ENCODE results near the gene PTPRF.

The PTPRF gene

GRCh38 chr1:43587594-43587993 is 56.9 kb downstream of the PTPRF start:
- Histone ChIP-seq H3K9me3 (ENCODE audit: low read length) (no peaks in the 10 kb centered on the region), H3K9ac (ENCODE audit: low read length) (no peak overlapping the region), H3K36me3 (ENCODE audit: insufficient read depth, low read length) (peaks cover 45% of the 10 kb centered on the region), H3K27me3 (ENCODE audit: control insufficient read depth in 1 of 2, insufficient read depth in 2 of 2, low read length in 2 of 2) (no peaks in the 10 kb centered on the region), H3K4me3 (ENCODE audit: low read depth in 1 of 2, low read length in 2 of 2) (no peak overlapping the region), H3K4me1 (ENCODE audit: insufficient read depth, low read length) (peaks cover 4% of the 10 kb centered on the region), H3K27ac (ENCODE audit: low read depth, low read length) (no peak overlapping the region)

GRCh38 chr1:43588592-43588991 is 57.9 kb downstream of the PTPRF start:
- H3K36me3 ChIP-seq (ENCODE audit: insufficient read depth, low read length) = peaks cover 55% of the 10 kb centered on the region
- peaks cover 3% of the 10 kb centered on the region for H3K4me1 ChIP-seq (ENCODE audit: insufficient read depth, low read length)
- H3K27ac ChIP-seq (ENCODE audit: low read depth, low read length) = no peak overlapping the region
- no peak overlapping the region for H3K4me3 ChIP-seq (ENCODE audit: low read depth in 1 of 2, low read length in 2 of 2)
- no peaks in the 10 kb centered on the region for H3K27me3 ChIP-seq (ENCODE audit: control insufficient read depth in 1 of 2, insufficient read depth in 2 of 2, low read length in 2 of 2)
- H3K9me3 ChIP-seq (ENCODE audit: low read length) = no peaks in the 10 kb centered on the region
- H3K9ac ChIP-seq (ENCODE audit: low read length) = no peak overlapping the region

GRCh38 chr1:43590388-43590925 is 59.8 kb downstream of the PTPRF start:
- peaks cover 68% of the 10 kb centered on the region for H3K36me3 ChIP-seq (ENCODE audit: insufficient read depth, low read length)

GRCh38 chr1:43591181-43591580 is 60.5 kb downstream of the PTPRF start:
- no peak overlapping the region for H3K4me3 ChIP-seq (ENCODE audit: low read depth in 1 of 2, low read length in 2 of 2)
- peaks cover 3% of the 10 kb centered on the region for H3K4me1 ChIP-seq (ENCODE audit: insufficient read depth, low read length)
- H3K27ac ChIP-seq (ENCODE audit: low read depth, low read length) = no peak overlapping the region
- H3K27me3 ChIP-seq (ENCODE audit: control insufficient read depth in 1 of 2, insufficient read depth in 2 of 2, low read length in 2 of 2) = no peaks in the 10 kb centered on the region
- peaks cover 67% of the 10 kb centered on the region for H3K36me3 ChIP-seq (ENCODE audit: insufficient read depth, low read length)
- no peaks in the 10 kb centered on the region for H3K9me3 ChIP-seq (ENCODE audit: low read length)
- H3K9ac ChIP-seq (ENCODE audit: low read length) = no peak overlapping the region

More at GRCh38 chr1:43590388-43590925, 59.8 kb downstream of the PTPRF start:
- Histone ChIP-seq H3K9ac (ENCODE audit: low read length) (no peak overlapping the region), H3K4me1 (ENCODE audit: insufficient read depth, low read length) (peaks cover 3% of the 10 kb centered on the region), H3K4me3 (ENCODE audit: low read depth in 1 of 2, low read length in 2 of 2) (no peak overlapping the region), H3K27me3 (ENCODE audit: control insufficient read depth in 1 of 2, insufficient read depth in 2 of 2, low read length in 2 of 2) (no peaks in the 10 kb centered on the region), H3K27ac (ENCODE audit: low read depth, low read length) (no peak overlapping the region), H3K9me3 (ENCODE audit: low read length) (no peaks in the 10 kb centered on the region)

GRCh38 chr1:43592051-43592665 is 61.5 kb downstream of the PTPRF start:
- Histone ChIP-seq H3K27me3 (ENCODE audit: control insufficient read depth in 1 of 2, insufficient read depth in 2 of 2, low read length in 2 of 2) (no peaks in the 10 kb centered on the region), H3K4me3 (ENCODE audit: low read depth in 1 of 2, low read length in 2 of 2) (no peak overlapping the region), H3K36me3 (ENCODE audit: insufficient read depth, low read length) (peaks cover 65% of the 10 kb centered on the region)

GRCh38 chr1:43592974-43593683 is 62.4 kb downstream of the PTPRF start:
- Histone ChIP-seq H3K4me1 (ENCODE audit: insufficient read depth, low read length) (no peaks in the 10 kb centered on the region), H3K27ac (ENCODE audit: low read depth, low read length) (no peak overlapping the region), H3K27me3 (ENCODE audit: control insufficient read depth in 1 of 2, insufficient read depth in 2 of 2, low read length in 2 of 2) (no peaks in the 10 kb centered on the region), H3K36me3 (ENCODE audit: insufficient read depth, low read length) (peaks cover 70% of the 10 kb centered on the region), H3K4me3 (ENCODE audit: low read depth in 1 of 2, low read length in 2 of 2) (no peak overlapping the region), H3K9me3 (ENCODE audit: low read length) (no peaks in the 10 kb centered on the region), H3K9ac (ENCODE audit: low read length) (no peak overlapping the region)

More at GRCh38 chr1:43592051-43592665, 61.5 kb downstream of the PTPRF start:
- peaks cover 3% of the 10 kb centered on the region for H3K4me1 ChIP-seq (ENCODE audit: insufficient read depth, low read length)
- H3K9ac ChIP-seq (ENCODE audit: low read length) = no peak overlapping the region
- H3K27ac ChIP-seq (ENCODE audit: low read depth, low read length) = no peak overlapping the region
- no peaks in the 10 kb centered on the region for H3K9me3 ChIP-seq (ENCODE audit: low read length)

GRCh38 chr1:43596579-43596978 is 65.9 kb downstream of the PTPRF start:
- peaks cover 59% of the 10 kb centered on the region for H3K36me3 ChIP-seq (ENCODE audit: insufficient read depth, low read length)
- H3K27ac ChIP-seq (ENCODE audit: low read depth, low read length) = no peak overlapping the region
- H3K9ac ChIP-seq (ENCODE audit: low read length) = no peak overlapping the region
- no peaks in the 10 kb centered on the region for H3K9me3 ChIP-seq (ENCODE audit: low read length)
- H3K4me3 ChIP-seq (ENCODE audit: low read depth in 1 of 2, low read length in 2 of 2) = no peak overlapping the region
- H3K27me3 ChIP-seq (ENCODE audit: control insufficient read depth in 1 of 2, insufficient read depth in 2 of 2, low read length in 2 of 2) = no peaks in the 10 kb centered on the region
- no peaks in the 10 kb centered on the region for H3K4me1 ChIP-seq (ENCODE audit: insufficient read depth, low read length)

GRCh38 chr1:43597028-43597427 is 66.3 kb downstream of the PTPRF start:
- Histone ChIP-seq H3K9me3 (ENCODE audit: low read length) (no peaks in the 10 kb centered on the region), H3K4me1 (ENCODE audit: insufficient read depth, low read length) (no peaks in the 10 kb centered on the region), H3K27ac (ENCODE audit: low read depth, low read length) (no peak overlapping the region), H3K4me3 (ENCODE audit: low read depth in 1 of 2, low read length in 2 of 2) (no peak overlapping the region), H3K36me3 (ENCODE audit: insufficient read depth, low read length) (peaks cover 59% of the 10 kb centered on the region), H3K27me3 (ENCODE audit: control insufficient read depth in 1 of 2, insufficient read depth in 2 of 2, low read length in 2 of 2) (no peaks in the 10 kb centered on the region), H3K9ac (ENCODE audit: low read length) (no peak overlapping the region)

GRCh38 chr1:43597721-43598120 is 67.0 kb downstream of the PTPRF start:
- Histone ChIP-seq H3K27ac (ENCODE audit: low read depth, low read length) (no peak overlapping the region), H3K9ac (ENCODE audit: low read length) (no peak overlapping the region), H3K4me1 (ENCODE audit: insufficient read depth, low read length) (no peaks in the 10 kb centered on the region), H3K9me3 (ENCODE audit: low read length) (no peaks in the 10 kb centered on the region), H3K36me3 (ENCODE audit: insufficient read depth, low read length) (peaks cover 53% of the 10 kb centered on the region), H3K27me3 (ENCODE audit: control insufficient read depth in 1 of 2, insufficient read depth in 2 of 2, low read length in 2 of 2) (no peaks in the 10 kb centered on the region), H3K4me3 (ENCODE audit: low read depth in 1 of 2, low read length in 2 of 2) (no peak overlapping the region)

- H3K27me3 ChIP-seq (ENCODE audit: control insufficient read depth in 1 of 2, insufficient read depth in 2 of 2, low read length in 2 of 2) = no peaks in the 10 kb centered on the region
- H3K4me1 ChIP-seq (ENCODE audit: insufficient read depth, low read length) = no peaks in the 10 kb centered on the region
- no peak overlapping the region for H3K4me3 ChIP-seq (ENCODE audit: low read depth in 1 of 2, low read length in 2 of 2)
- no peaks in the 10 kb centered on the region for H3K9me3 ChIP-seq (ENCODE audit: low read length)
- peaks cover 44% of the 10 kb centered on the region for H3K36me3 ChIP-seq (ENCODE audit: insufficient read depth, low read length)
- no peak overlapping the region for H3K27ac ChIP-seq (ENCODE audit: low read depth, low read length)
- no peak overlapping the region for H3K9ac ChIP-seq (ENCODE audit: low read length)
Observed at GRCh38 chr1:43598622-43599021, 67.9 kb downstream of the PTPRF start.

GRCh38 chr1:43600033-43601020 is 69.6 kb downstream of the PTPRF start:
- Histone ChIP-seq H3K27ac (ENCODE audit: low read depth, low read length) (no peak overlapping the region), H3K4me1 (ENCODE audit: insufficient read depth, low read length) (no peaks in the 10 kb centered on the region), H3K36me3 (ENCODE audit: insufficient read depth, low read length) (peaks cover 44% of the 10 kb centered on the region), H3K9ac (ENCODE audit: low read length) (no peak overlapping the region), H3K4me3 (ENCODE audit: low read depth in 1 of 2, low read length in 2 of 2) (no peak overlapping the region), H3K27me3 (ENCODE audit: control insufficient read depth in 1 of 2, insufficient read depth in 2 of 2, low read length in 2 of 2) (no peaks in the 10 kb centered on the region), H3K9me3 (ENCODE audit: low read length) (no peaks in the 10 kb centered on the region)
